HG02943 (cell line): ENCODE results near the gene COL4A2.
"Not testable (repeated sequence)": the region's sequence is repeated elsewhere in the genome, so short reads cannot be mapped to it uniquely, and the experiment has no call there.

ENCODE experiments used
- ATAC-seq: cut with Tn5 transposase; IDR thresholded peaks from one replicate; pipeline ENCODE4 v1.9.1; 2021; ENCODE audit warnings: mild to moderate bottlenecking, low read depth, moderate library complexity; ENCODE audit not compliant: unreplicated experiment

The COL4A2 gene

GRCh38 chr13:110480161-110480560 is 173.1 kb downstream of the COL4A2 start:
- no peak for ATAC-seq

GRCh38 chr13:110483386-110483968 is 176.4 kb downstream of the COL4A2 start:
- no peak for ATAC-seq

GRCh38 chr13:110484290-110485048 is 177.4 kb downstream of the COL4A2 start:
- no peak for ATAC-seq

GRCh38 chr13:110485604-110486003 is 178.5 kb downstream of the COL4A2 start:
- no peak for ATAC-seq

GRCh38 chr13:110486061-110486715 is 179.1 kb downstream of the COL4A2 start:
- no peak for ATAC-seq

- not testable (repeated sequence) for ATAC-seq
These were observed 179.8 kb downstream of the COL4A2 start for GRCh38 chr13:110486880-110487279.

GRCh38 chr13:110490009-110490770 is 183.1 kb downstream of the COL4A2 start:
- ATAC-seq, result no peak

GRCh38 chr13:110491869-110492678 is 185.0 kb downstream of the COL4A2 start:
- ATAC-seq, result no peak

GRCh38 chr13:110492679-110493593 is 185.9 kb downstream of the COL4A2 start:
- ATAC-seq, result no peak

- no peak for ATAC-seq
These were observed 186.5 kb downstream of the COL4A2 start for GRCh38 chr13:110493613-110494012.

- ATAC-seq, result no peak
These were observed 188.3 kb downstream of the COL4A2 start for GRCh38 chr13:110495376-110495775.

- ATAC-seq, result no peak
These were observed 188.8 kb downstream of the COL4A2 start for GRCh38 chr13:110495881-110496280.

- ATAC-seq, result no peak
These were observed 189.2 kb downstream of the COL4A2 start for GRCh38 chr13:110496281-110496680.

GRCh38 chr13:110497003-110497402 is 189.9 kb downstream of the COL4A2 start:
- no peak for ATAC-seq

- ATAC-seq, result not testable (repeated sequence)
These were observed 190.8 kb downstream of the COL4A2 start for GRCh38 chr13:110497896-110498295.

- no peak for ATAC-seq
These were observed 191.2 kb downstream of the COL4A2 start for GRCh38 chr13:110498327-110498726.

- no peak for ATAC-seq
These were observed 191.7 kb downstream of the COL4A2 start for GRCh38 chr13:110498765-110499164.

- ATAC-seq, result no peak
These were observed 192.7 kb downstream of the COL4A2 start for GRCh38 chr13:110499621-110500281.

GRCh38 chr13:110500341-110500740 is 193.3 kb downstream of the COL4A2 start:
- ATAC-seq, result no peak
